Adrenal gland (tissue), 12 donors: ENCODE data around the gene CACNA1C. TPM values are rescaled to one million over a fixed set of nuclear protein-coding genes. Genes with fewer than 3 reads are reported as not detected.
A peak's percentile ranks its signal among the peaks of the same experiment; 100 is the strongest.

ENCODE experiments used
- DNase-seq, 7 donors: peaks; one replicate each; pipeline ENCODE4 v3.0.0-alpha.2; 2019 to 2020
- H3K27ac ChIP-seq, 5 donors: fragments of 200-600 bp; sonication (generic) in 4 of 5; 1 replicate in 3 of 5; 2 replicates in 2 of 5; pipeline versions ENCODE4 v1.5.1 to v1.8.0; 2016 to 2020; ENCODE audit warnings: mild to moderate bottlenecking in 1 of 5
- H3K27me3 ChIP-seq: fragments of 200-600 bp; 2 replicates; pipeline ENCODE4 v1.8.0; 2021
- H3K36me3 ChIP-seq, 2 donors: fragments of 200-600 bp; replicated peaks in 1 of 2; 1 replicate in 1 of 2; 2 replicates in 1 of 2; pipeline versions ENCODE4 v1.5.1 to v1.8.0; 2018 to 2022
- H3K4me1 ChIP-seq, 2 donors: fragments of 200-600 bp; replicated peaks in 1 of 2; 1 replicate in 1 of 2; 2 replicates in 1 of 2; pipeline versions ENCODE4 v1.5.1 to v1.8.0; 2018 to 2021
- H3K4me3 ChIP-seq, 4 donors: fragments of 200-600 bp; sonication (generic) in 3 of 4; one replicate each; pipeline ENCODE4 v1.5.1; 2016 to 2018
- H3K9me3 ChIP-seq, 3 donors: fragments of 200-600 bp; sonication (generic) in 1 of 3; replicated peaks in 1 of 3; 1 replicate in 2 of 3; 2 replicates in 1 of 3; pipeline versions ENCODE4 v1.5.1 to v1.8.0; 2016 to 2021
- POLR2A ChIP-seq, 2 donors: fragments of 450-650 bp; IDR thresholded peaks; one replicate each; pipeline ENCODE4 v1.6.1; 2017; ENCODE audit warnings: antibody characterized with exemption in 2 of 2, mild to moderate bottlenecking in 2 of 2, moderate library complexity in 1 of 2
- WGBS, 4 donors: extraction: QIAGEN DNeasy Blood & Tissue Kit in 2 of 4; methylation state at CpG; one replicate each; pipeline versions ENCODE4 v1.1.5 to v1.1.7; 2013 to 2017; 5-methylcytosine and 5-hydroxymethylcytosine counted together
- intact Hi-C, 2 donors: fragments of 100-400 bp; cut with DNase I; formaldehyde crosslinking; loops; one replicate each; pipeline versions ENCODE4 v1.14.1 to v1.15.0; 2022 to 2023
- polyA plus RNA-seq, 3 donors: library from polyadenylated mRNA; stranded (reverse); fragments of 200-250 nt in 2 of 3; fragments of 350-450 nt in 1 of 3; fragmentation: Illumina TruSeq in 1 of 3; extraction: RNeasy Lipid Tissue Mini Kit (QIAGEN cat#74804) in 1 of 3; gene quantifications; one replicate each; pipeline ENCODE4 v1.2.3, GENCODE V29; 2013 to 2014
- total RNA-seq, 9 donors: library from RNA; depleted of rRNA in 4 of 9; stranded (reverse); fragments of >200 nt in 4 of 9; fragments of 120-200 nt in 1 of 9; fragmentation: NEBNext Ultra II Directional in 1 of 9; extraction: Animal tissue kit (Norgen Biotek cat#: 25700) in 1 of 9; gene quantifications; one replicate each; pipeline versions ENCODE4 v1.1.0 to v1.2.4, GENCODE V29; 2013 to 2023
- TF ChIP-seq, protein P1 (sequence below), 6 experiments: fragments of 450-650 bp in 4 of 6; fragments of 200-600 bp in 2 of 6; sonication (generic) in 1 of 6; IDR thresholded peaks; 1 replicate in 5 of 6; 2 replicates in 1 of 6; pipeline versions ENCODE4 v1.5.1 to v1.8.0; 2016 to 2021; ENCODE audit warnings: antibody characterized with exemption in 6 of 6, mild to moderate bottlenecking in 2 of 6, moderate library complexity in 1 of 6
- donor health status: healthy with polysubstance abuse.
- donor health status: Bipolar disorder and iron deficiency.
- donor health status: DM: yes; HTN: yes; CAD: no.
- donor health status: DM: no; HTN: no; CAD: no.
- donor health status: DM: no; HTN: no; CAD: no.
- donor health status: DM: yes; HTN: yes; CAD: no.

CACNA1C gene
- total and polyA plus RNA-seq, 12 donors, result 1.4 to 5.8 (median 3.5) TPM

GRCh38 chr12:2179058-2179457 lies 126.3 kb downstream of the CACNA1C start:
- 91 to 95% (median 95%) methylated on average over 2 of the region's 2 CpGs for WGBS, 4 donors
- TF ChIP-seq, protein P1, sequence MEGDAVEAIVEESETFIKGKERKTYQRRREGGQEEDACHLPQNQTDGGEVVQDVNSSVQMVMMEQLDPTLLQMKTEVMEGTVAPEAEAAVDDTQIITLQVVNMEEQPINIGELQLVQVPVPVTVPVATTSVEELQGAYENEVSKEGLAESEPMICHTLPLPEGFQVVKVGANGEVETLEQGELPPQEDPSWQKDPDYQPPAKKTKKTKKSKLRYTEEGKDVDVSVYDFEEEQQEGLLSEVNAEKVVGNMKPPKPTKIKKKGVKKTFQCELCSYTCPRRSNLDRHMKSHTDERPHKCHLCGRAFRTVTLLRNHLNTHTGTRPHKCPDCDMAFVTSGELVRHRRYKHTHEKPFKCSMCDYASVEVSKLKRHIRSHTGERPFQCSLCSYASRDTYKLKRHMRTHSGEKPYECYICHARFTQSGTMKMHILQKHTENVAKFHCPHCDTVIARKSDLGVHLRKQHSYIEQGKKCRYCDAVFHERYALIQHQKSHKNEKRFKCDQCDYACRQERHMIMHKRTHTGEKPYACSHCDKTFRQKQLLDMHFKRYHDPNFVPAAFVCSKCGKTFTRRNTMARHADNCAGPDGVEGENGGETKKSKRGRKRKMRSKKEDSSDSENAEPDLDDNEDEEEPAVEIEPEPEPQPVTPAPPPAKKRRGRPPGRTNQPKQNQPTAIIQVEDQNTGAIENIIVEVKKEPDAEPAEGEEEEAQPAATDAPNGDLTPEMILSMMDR (IDR thresholded peaks at IDR 0.05), result no peak
- TF ChIP-seq POLR2A (IDR thresholded peaks at IDR 0.05), result no peak
- peaks cover 0 to 19% of the 10 kb centered on the region in 2 donors for H3K4me1 ChIP-seq
- H3K27ac ChIP-seq, result no peak overlapping the region
- H3K4me3 ChIP-seq, result no peak overlapping the region
- intact Hi-C loops, result no loop called here
- no peak for DNase-seq
- no peaks in the 10 kb centered on the region for H3K9me3 ChIP-seq
- no peaks in the 10 kb centered on the region for H3K36me3 ChIP-seq
- H3K27me3 ChIP-seq, result no peaks in the 10 kb centered on the region

DNA sequence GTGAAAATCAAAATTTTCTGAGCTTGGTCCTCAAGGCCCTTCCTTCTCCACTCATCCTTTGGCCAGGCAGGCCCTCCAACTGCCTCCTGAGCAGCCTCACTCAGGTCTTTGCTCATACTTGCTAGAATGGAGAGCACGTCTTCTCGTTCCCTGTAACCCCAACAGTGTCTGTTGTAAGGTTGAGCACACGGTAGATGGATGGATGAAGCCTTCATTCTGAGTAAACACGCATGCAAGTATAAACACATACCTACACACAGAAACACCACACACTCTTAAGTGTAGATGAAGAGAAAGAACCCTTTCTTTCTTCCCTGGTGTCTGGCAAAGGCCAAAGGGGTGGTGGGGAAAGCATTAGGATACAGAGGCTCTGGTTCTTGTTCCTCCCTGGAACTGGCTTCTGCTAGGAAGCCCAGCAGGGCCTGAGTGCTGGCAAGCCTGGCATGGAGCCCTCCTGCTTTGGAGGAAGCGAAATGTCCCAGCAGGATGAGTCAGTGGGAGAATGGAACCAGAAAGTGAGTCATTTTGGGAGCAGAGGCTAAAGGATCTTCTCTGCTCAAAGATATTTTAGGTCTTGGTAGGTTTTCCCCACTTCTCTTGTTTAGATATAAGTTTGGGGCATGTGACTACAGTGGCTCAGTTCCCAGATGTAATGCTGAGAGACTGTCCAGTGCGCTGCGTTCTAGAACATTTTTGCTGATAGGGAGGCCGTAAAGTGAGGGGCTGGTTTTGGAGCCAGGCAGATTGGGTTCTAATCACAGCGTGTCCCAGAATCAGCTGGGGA lies 127.4 kb downstream of the CACNA1C start:
- intact Hi-C loops, result no loop called here
- Histone ChIP-seq H3K4me1 (peaks cover 0 to 21% of the 10 kb centered on the region in 2 donors), H3K4me3 (no peak overlapping the region), H3K9me3 (no peaks in the 10 kb centered on the region), H3K27ac (peak overlapping the region in 2 of 5 donors; percentile 59 to 63), H3K27me3 (no peaks in the 10 kb centered on the region), H3K36me3 (no peaks in the 10 kb centered on the region)
- 70 to 79% (median 76%) methylated on average over 9 of the region's 9 CpGs for WGBS, 4 donors
- no peak for TF ChIP-seq POLR2A (IDR thresholded peaks at IDR 0.05)
- TF ChIP-seq, protein P1 (IDR thresholded peaks at IDR 0.05), result no peak
- DNase-seq, result peak; percentile 71 to 91 (median 84)

DNA sequence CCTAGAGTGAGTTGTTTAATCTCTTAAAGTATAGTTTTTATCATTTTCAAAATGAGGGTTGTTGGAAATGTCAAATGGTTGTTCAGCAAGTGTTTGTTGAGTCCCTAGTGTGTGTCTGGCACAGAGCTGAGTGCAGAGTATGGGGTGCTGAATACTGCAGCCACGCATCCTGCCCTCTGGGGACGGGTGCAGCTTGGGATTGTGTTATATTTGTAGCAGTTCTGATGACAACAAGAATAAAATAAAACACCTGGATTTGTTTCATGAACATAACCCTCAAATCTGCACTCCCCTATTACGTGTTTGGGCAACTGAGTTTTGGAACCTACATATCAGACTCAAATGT lies 127.9 kb downstream of the CACNA1C start:
- no peaks in the 10 kb centered on the region for H3K27me3 ChIP-seq
- intact Hi-C loops, result no loop called here
- TF ChIP-seq, protein P1 (IDR thresholded peaks at IDR 0.05), result no peak
- TF ChIP-seq POLR2A (IDR thresholded peaks at IDR 0.05), result no peak
- H3K4me1 ChIP-seq, result peaks cover 0 to 21% of the 10 kb centered on the region in 2 donors
- H3K36me3 ChIP-seq, result no peaks in the 10 kb centered on the region
- H3K4me3 ChIP-seq, result no peak overlapping the region
- peak overlapping the region in 2 of 5 donors; percentile 59 to 63 for H3K27ac ChIP-seq
- DNase-seq, result no peak
- 69 to 87% (median 81%) methylated on average over 3 of the region's 3 CpGs for WGBS, 4 donors
- H3K9me3 ChIP-seq, result no peaks in the 10 kb centered on the region

- intact Hi-C loops, result no loop called here
- H3K27ac ChIP-seq, result peak overlapping the region in 2 of 5 donors; percentile 3 to 44
- TF ChIP-seq POLR2A (IDR thresholded peaks at IDR 0.05), result no peak
- TF ChIP-seq, protein P1 (IDR thresholded peaks at IDR 0.05), result no peak
- H3K27me3 ChIP-seq, result no peaks in the 10 kb centered on the region
- H3K9me3 ChIP-seq, result no peaks in the 10 kb centered on the region
- no peak overlapping the region for H3K4me3 ChIP-seq
- no peaks in the 10 kb centered on the region for H3K36me3 ChIP-seq
- no peak for DNase-seq
- H3K4me1 ChIP-seq, result peaks cover 0 to 21% of the 10 kb centered on the region in 2 donors
- 69 to 70% (median 69%) methylated on average over 23 of the region's 23 CpGs for WGBS, 4 donors
Observed at GRCh38 chr12:2183556-2184541, 131.1 kb downstream of the CACNA1C start.
